ENCODE results near the gene ENTPD8.

DNA sequence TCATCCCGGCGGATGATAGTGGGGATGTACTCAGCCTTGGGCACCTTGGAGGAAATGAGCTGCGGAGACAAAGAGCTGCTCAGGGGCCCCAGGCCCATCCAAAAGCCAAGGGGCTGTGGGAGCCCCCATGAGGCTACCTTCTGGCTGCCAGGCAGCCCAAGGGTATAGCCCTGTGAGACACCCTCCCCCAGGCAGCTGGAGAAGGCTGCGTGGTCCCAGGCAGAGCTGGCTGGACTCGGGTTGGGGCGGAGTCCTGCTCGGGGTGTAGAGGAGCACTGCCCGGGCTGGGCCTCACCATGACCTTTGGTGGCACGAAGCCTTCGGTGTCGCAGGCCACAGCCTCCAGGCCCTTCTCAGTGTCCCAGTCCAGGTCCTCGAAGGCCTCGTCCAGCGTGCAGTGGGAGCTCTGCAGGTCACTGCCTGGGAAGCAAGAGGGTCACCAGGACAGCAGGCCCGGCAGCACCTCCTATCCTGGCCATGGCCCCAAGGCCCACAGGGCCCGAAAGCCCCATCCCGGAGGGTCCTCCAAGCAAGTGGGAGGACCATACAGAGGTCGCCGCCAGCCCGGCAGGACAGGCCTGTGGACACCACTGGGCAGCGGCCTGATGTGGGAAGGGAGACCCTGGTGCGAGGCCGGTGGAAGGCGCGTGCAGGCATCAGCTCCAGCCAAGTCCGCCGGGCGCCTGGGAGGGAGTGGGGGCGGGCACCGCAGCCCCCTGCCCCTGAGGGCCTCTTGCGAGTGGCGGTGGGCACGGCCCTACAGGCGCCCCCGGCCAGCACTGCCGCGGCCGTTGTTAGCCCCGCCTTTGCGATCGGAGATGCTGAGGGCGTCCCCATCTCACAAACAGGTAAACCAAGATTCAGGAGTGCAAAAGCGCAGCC is 11.8 kb upstream of the ENTPD8 start:
- TF ChIP-seq NBN (conservative IDR thresholded peaks at IDR 0.05) (no peak), NR2F2 (IDR thresholded peaks at IDR 0.05; ENCODE audit: borderline replicate concordance, low read depth) (no peak), GABPB1 (CRISPR knock-in tag; IDR thresholded peaks at IDR 0.05) (no peak), HMG20B (CRISPR knock-in tag; conservative IDR thresholded peaks at IDR 0.05) (no peak), POLR2A (IDR thresholded peaks at IDR 0.05; ENCODE audit: insufficient read depth in 1 of 2, low read depth in 2 of 2, low read length in 2 of 2) (no peak), TOE1 (CRISPR knock-in tag; IDR thresholded peaks at IDR 0.05) (no peak), PCBP2 (optimal IDR thresholded peaks at IDR 0.05; ENCODE audit: low read depth, low read length, poor library complexity, severe bottlenecking) (no peak), STAG1 (CRISPR knock-in tag; IDR thresholded peaks at IDR 0.05) (no peak)
- TF ChIP-seq, protein P1, sequence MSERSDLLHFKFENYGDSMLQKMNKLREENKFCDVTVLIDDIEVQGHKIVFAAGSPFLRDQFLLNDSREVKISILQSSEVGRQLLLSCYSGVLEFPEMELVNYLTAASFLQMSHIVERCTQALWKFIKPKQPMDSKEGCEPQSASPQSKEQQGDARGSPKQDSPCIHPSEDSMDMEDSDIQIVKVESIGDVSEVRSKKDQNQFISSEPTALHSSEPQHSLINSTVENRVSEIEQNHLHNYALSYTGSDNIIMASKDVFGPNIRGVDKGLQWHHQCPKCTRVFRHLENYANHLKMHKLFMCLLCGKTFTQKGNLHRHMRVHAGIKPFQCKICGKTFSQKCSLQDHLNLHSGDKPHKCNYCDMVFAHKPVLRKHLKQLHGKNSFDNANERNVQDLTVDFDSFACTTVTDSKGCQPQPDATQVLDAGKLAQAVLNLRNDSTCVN (CRISPR knock-in tag; IDR thresholded peaks at IDR 0.05; ENCODE audit: borderline replicate concordance) = no peak
- TF ChIP-seq, protein P2, sequence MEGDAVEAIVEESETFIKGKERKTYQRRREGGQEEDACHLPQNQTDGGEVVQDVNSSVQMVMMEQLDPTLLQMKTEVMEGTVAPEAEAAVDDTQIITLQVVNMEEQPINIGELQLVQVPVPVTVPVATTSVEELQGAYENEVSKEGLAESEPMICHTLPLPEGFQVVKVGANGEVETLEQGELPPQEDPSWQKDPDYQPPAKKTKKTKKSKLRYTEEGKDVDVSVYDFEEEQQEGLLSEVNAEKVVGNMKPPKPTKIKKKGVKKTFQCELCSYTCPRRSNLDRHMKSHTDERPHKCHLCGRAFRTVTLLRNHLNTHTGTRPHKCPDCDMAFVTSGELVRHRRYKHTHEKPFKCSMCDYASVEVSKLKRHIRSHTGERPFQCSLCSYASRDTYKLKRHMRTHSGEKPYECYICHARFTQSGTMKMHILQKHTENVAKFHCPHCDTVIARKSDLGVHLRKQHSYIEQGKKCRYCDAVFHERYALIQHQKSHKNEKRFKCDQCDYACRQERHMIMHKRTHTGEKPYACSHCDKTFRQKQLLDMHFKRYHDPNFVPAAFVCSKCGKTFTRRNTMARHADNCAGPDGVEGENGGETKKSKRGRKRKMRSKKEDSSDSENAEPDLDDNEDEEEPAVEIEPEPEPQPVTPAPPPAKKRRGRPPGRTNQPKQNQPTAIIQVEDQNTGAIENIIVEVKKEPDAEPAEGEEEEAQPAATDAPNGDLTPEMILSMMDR (CRISPR knock-in tag; IDR thresholded peaks at IDR 0.05) = no peak
- TF ChIP-seq, protein P3, sequence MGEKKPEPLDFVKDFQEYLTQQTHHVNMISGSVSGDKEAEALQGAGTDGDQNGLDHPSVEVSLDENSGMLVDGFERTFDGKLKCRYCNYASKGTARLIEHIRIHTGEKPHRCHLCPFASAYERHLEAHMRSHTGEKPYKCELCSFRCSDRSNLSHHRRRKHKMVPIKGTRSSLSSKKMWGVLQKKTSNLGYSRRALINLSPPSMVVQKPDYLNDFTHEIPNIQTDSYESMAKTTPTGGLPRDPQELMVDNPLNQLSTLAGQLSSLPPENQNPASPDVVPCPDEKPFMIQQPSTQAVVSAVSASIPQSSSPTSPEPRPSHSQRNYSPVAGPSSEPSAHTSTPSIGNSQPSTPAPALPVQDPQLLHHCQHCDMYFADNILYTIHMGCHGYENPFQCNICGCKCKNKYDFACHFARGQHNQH (CRISPR knock-in tag; IDR thresholded peaks at IDR 0.05) = no peak
